DMS53 treated with DMSO at 0.1 percent for 48 hours (cell line): ENCODE data around the gene LRCOL1.
"Not testable (repeated sequence)": the region's sequence is repeated elsewhere in the genome, so short reads cannot be mapped to it uniquely, and the experiment has no call there.

Experiments
- DNase-seq: peaks from one replicate; lab custom pipeline; 2025; ENCODE audit not compliant: unreplicated experiment; lab: John Stamatoyannopoulos, UW

LRCOL1 gene

DNA sequence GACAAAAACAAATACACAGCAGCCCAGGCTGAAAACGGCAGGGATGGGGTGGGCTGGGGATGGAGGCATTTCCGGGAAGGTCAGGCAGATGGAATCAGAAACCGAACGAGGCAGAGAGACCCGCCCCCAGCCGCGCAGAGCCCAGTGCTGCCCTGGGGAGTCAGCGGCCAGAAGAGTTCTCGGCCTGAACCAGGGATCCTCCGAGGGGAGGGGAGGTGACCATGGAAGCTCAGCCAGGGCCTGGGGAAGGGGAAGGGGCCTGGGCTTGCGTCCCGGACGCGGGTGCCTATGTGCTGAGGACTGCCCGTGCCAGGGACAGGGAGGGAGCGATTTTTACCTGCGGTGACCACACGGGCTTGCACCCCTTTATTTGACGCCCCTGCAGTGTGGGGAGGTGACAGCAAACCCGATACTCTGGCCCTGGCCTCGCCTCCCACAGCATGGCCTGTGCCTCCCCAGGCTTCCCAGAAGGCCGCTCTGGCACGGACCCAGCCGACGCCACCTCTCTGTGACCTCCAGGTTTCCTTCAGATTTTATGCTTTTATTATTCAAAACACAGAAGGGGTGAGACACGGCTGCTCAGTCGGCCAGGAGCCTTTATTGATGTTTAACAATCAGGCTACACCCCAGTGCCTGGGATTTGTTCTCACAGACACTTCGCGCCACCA lies 7.7 kb downstream of the LRCOL1 start:
- no peak for DNase-seq

GRCh38 chr12:132601171-132601883 lies 9.1 kb downstream of the LRCOL1 start:
- DNase-seq, result no peak

- DNase-seq, result peak; percentile 76
These were observed 10.0 kb downstream of the LRCOL1 start for GRCh38 chr12:132600048-132601032.

GRCh38 chr12:132599502-132599901 lies 10.9 kb downstream of the LRCOL1 start:
- DNase-seq, result not testable (repeated sequence)

DNA sequence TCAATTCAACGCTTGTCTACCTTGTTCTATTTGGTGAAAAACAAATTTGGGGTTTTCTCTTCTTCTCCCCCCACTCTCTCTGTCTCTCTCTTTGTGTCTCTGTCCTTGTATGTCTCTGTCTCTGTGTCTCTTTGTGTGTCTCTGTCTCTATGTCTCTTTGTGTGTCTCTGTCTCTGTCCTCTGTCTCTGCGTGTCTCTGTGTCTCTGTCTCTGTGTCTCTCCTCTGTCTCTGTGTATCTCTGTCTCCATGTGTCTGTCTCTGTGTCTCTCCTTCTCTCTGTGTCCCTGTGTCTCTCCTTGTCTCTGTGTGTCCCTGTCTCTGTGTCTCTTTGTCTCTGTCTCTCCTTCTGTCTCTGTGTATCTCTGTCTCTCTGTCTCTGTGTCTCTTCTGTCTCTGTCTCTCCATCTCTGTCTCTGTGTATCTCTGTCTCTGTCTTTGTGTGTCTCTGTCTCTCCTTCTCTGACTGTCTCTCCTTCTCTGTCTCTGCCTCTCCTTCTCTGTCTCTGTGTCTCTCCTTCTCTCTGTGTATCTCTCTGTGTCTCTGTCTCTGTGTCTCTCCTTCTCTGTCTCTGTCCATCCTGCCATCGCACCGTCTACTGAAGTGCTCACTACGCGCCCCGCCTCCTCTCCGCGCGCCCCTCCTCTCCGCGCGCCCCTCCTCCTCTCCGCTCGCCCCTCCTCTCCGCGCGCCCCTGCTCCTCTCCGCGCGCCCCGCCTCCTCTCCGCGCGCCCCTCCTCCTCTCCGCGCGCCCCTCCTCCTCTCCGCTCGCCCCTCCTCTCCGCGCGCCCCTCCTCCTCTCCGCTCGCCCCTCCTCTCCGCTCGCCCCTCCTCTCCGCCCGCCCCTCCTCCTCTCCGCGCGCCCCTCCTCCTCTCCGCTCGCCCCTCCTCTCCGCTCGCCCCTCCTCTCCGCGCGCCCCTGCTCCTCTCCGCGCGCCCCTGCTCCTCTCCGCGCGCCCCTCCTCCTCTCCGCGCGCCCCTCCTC lies 12.8 kb downstream of the LRCOL1 start:
- peak; percentile 22 for DNase-seq

DNA sequence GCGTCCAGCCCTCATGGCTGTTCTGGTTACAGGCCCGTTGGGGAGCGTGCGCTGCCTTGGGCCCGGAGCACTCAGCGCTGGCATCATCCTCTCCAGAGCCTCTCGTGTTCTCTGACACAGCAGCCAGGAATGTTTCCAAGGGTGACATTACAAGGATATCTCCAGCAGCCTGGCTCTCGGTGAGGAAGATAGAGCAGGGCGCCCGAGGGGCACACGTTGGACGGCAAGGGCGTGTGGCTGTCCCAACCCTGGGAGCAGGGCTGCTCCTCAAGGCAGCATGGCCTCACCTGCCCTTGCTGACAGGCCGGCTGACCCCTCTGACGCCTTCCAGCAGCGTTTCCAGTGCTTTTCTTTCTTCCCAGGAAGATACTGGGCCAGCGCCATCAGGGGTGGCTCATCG lies 14.4 kb downstream of the LRCOL1 start:
- DNase-seq, result peak; percentile 47

- no peak for DNase-seq
These were observed 15.2 kb downstream of the LRCOL1 start for GRCh38 chr12:132595183-132595582.

DNA sequence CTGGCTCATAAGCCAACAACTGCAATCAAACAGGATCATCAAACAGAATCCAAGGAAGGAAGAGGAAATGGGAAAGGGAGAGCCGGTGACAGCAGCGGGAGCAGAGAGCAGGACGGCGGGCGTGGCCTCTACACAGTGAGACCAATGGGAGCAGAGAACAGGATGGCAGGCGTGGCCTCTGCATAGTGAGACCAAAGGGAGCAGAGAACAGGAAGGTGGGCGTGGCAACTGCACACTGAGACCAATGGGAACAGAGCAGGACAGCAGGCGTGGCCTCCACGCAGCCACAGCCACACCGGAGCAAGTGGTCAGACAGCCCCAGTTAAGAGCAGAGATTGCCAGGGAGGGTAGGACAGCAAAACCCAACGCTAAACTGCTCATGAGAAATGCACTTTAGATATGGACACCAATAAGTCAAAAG lies 16.4 kb downstream of the LRCOL1 start:
- DNase-seq, result peak; percentile 98

DNA sequence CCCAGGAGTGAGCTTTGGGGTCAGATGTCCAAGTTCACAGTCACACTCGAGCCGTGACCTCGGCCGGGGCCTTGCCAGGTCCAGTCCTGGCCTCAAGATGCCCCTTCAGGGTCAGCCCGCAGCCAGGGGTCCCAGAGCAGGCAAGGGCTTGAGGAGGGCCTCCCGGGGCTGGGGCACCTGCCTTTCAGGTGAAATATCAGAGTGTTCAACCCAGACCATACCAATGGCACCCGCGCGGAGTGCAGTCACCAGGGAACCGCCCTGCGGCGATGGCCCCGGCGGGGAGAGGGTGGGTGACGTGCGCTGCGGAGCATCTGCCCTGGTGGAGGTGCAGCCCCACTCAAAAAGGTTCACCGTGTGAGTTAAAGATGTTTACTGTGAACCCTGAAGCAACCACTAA lies 16.9 kb downstream of the LRCOL1 start:
- no peak for DNase-seq

DNA sequence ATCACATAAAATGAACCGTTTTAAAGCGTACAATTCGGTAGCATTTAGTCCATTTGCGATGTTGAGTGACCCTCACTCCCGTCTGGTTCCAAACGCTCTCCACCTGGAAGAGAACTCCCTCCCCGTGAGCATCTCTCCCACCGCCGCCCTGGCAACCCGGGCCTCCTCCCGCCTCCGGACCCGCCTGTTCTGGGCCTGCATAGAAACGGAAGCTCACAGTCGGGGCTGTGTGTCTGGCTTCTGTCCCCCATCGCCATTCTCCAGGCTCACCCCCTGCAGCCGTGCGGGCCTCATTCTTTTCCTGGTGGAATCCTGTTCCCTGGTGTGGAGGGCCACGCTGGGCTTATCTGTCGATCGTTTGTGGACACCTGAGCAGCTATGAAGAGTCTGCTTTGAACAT lies 17.3 kb downstream of the LRCOL1 start:
- no peak for DNase-seq

GRCh38 chr12:132592282-132592970 lies 18.0 kb downstream of the LRCOL1 start:
- no peak for DNase-seq

DNA sequence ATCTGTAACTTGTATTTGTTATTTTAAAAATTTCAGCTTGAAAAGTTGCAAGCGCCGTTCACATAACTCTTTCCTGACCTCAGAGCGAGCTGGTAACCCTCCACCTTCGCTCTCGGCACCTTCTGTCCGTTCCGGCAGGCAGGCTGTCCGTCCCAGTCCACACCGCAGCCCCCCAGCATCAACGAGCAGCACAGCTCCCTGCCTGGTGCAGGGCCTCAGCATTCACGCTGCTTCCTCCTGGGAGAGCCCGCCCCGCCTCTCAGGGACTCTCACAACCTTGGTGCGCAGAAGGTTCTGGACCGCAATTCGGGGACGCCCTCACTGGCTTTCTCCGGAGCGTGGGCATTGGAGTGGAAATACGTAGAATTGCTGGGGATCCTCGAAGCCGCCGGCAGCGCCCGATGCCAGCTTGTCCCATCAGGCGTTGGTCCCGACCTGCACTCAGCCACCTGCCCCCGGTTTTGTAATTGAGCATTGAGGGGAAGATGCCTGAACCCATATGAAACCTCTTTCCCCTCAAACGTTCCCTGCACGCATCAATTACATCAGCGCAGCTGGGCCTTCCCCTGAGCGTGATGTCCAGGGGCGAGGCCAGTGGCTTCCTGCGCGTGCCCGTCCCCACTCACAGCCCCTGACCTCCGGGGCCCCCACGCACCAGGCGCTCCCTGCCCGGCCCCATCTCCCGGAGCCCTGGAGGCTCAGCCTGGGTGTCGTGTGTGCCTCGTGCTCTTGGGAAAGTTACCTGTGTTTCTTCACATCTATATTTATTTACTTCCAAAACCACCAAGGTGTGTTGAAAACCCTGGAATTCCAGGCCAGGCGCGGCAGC lies 19.1 kb downstream of the LRCOL1 start:
- no peak for DNase-seq

- DNase-seq, result no peak
These were observed 21.3 kb downstream of the LRCOL1 start for GRCh38 chr12:132588821-132589669.

- DNase-seq, result no peak
These were observed 22.1 kb downstream of the LRCOL1 start for GRCh38 chr12:132588319-132588718.

- DNase-seq, result no peak
These were observed 22.6 kb downstream of the LRCOL1 start for GRCh38 chr12:132587781-132588180.

- DNase-seq, result no peak
These were observed 23.5 kb downstream of the LRCOL1 start for GRCh38 chr12:132586929-132587328.

GRCh38 chr12:132585177-132585576 lies 25.2 kb downstream of the LRCOL1 start:
- DNase-seq, result no peak

DNA sequence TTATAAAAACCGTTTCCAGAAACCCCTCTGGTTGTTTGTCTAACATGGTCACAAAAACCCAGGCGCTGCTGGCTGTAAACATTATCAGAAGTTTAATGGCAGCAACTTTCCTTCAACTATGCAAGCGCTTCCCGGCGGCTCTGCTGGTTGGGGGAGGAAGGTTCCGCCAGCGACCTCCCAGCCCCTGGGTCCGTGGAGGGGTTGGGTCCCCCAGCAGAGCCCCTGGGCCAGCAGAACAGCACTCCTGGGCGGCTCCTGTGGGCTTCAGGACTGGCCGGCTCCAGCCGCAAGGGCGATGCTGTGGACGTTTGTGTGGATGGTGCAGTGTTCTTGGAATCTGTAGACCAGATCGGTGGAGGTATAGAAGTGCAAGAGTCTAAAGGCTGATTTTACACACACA lies 26.0 kb downstream of the LRCOL1 start:
- no peak for DNase-seq
